H1 (cell line): ENCODE data around the gene KRT3. TPM values are rescaled to one million over a fixed set of nuclear protein-coding genes. Genes with fewer than 3 reads are reported as not detected.

Experiments
- FOSL1 ChIP-seq: IDR thresholded peaks from 2 replicates; pipeline ENCODE4 v1.6.1; 2011; ENCODE audit warnings: mild to moderate bottlenecking, low read depth, low read length, moderate library complexity; ENCODE audit not compliant: insufficient read depth
- GABPA ChIP-seq: IDR thresholded peaks from 2 replicates; pipeline ENCODE4 v1.6.1; 2011; ENCODE audit warnings: mild to moderate bottlenecking, low read length, moderate library complexity, borderline replicate concordance; ENCODE audit not compliant: insufficient read depth
- HDAC6 ChIP-seq: IDR thresholded peaks from one replicate; pipeline ENCODE4 v1.7.1; 2012; ENCODE audit warnings: low read depth, mild to moderate bottlenecking, inconsistent platforms, low read length, moderate library complexity
- NRF1 ChIP-seq: IDR thresholded peaks from 2 replicates; pipeline ENCODE4 v1.6.1; 2011; ENCODE audit warnings: mild to moderate bottlenecking, low read depth, low read length, improper control_type of control experiment
- RAD21 ChIP-seq, 2 experiments: IDR thresholded peaks in 1 of 2; conservative IDR thresholded peaks in 1 of 2; 2 replicates each; pipeline ENCODE4 v1.6.1; 2011; ENCODE audit warnings: low read depth in 2 of 2, low read length in 2 of 2, improper control_type of control experiment in 1 of 2, inconsistent platforms in 1 of 2, mild to moderate bottlenecking in 1 of 2, moderate library complexity in 1 of 2
- RXRA ChIP-seq: IDR thresholded peaks from 2 replicates; pipeline ENCODE4 v1.6.1; 2011; ENCODE audit warnings: low read depth, mild to moderate bottlenecking, low read length, moderate library complexity; ENCODE audit not compliant: insufficient read depth
- SAP30 ChIP-seq: fragments of 300-600 bp; sonication (generic); IDR thresholded peaks from 2 replicates; pipeline ENCODE4 v1.7.1; 2012; ENCODE audit warnings: low read length, moderate library complexity, mild to moderate bottlenecking, inconsistent platforms; ENCODE audit not compliant: insufficient read depth, insufficient replicate concordance
- polyA plus RNA-seq, 7 experiments: library from polyadenylated mRNA; depleted of rRNA in 3 of 7; stranded (reverse) in 5 of 7; unstranded in 2 of 7; fragments of >200 nt in 5 of 7; fragments of 200-250 nt in 2 of 7; gene quantifications; 1 replicate in 5 of 7; 2 replicates in 1 of 7; 4 replicates in 1 of 7; pipeline versions ENCODE4 v1.2.1 to v1.2.3, GENCODE V29; 2011 to 2013; ENCODE audit warnings: missing spikeins in 2 of 7, mixed read lengths in 2 of 7
- total RNA-seq: library from RNA; stranded (reverse); fragmentation: NEBNext Ultra II Directional; extraction: Animal tissue kit (Norgen Biotek cat#: 25700); gene quantifications from 2 replicates; pipeline ENCODE4 v1.2.1, GENCODE V29; 2021

The KRT3 gene
- total and polyA plus RNA-seq, 2 of the 8 experiments (the other 6 are each of a cell fraction or from before 2014, with no cell fraction given): not detected

DNA sequence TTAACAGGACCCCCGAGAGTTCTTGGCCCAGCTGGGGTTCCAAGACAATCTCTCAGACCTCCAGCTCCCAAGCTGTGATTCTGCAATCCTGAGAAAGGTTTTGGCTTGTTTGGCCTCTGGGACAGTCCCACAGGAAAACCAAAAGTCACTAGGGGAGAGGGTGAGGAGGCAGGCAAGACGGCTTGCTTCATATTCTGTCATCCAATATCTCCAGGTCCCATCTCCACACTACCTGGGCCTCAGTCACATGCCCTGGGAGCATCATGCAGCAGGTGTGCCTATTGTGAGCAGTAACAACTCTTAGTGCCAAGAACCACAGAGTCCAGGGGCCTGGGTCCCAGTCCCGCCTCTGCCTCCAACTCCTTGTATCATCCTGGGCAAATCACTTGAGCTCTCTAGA, 36.5 kb upstream of the KRT3 start (continued):
- TF ChIP-seq SAP30: no peak
- TF ChIP-seq RXRA: no peak
- no peak for TF ChIP-seq FOSL1
- TF ChIP-seq NRF1: no peak
- no peak for TF ChIP-seq HDAC6
- no peak for TF ChIP-seq RAD21 (IDR thresholded peaks at IDR 0.05 in 1 of 2, conservative IDR thresholded peaks at IDR 0.05 in 1 of 2; ENCODE audit: low read depth in 2 of 2, low read length in 2 of 2)
- TF ChIP-seq GABPA: no peak
